GM19468 (cell line): Measurements from ENCODE around the gene PPP1R27.

ENCODE experiments used
- ATAC-seq: cut with Tn5 transposase; IDR thresholded peaks from one replicate; pipeline ENCODE4 v1.9.1; 2021; ENCODE audit warnings: mild to moderate bottlenecking, moderate library complexity, moderate number of reproducible peaks; ENCODE audit not compliant: unreplicated experiment; ENCODE audit errors: extremely low read depth

PPP1R27 gene

GRCh38 chr17:81823820-81824550 lies 10.9 kb downstream of the PPP1R27 start:
- no peak for ATAC-seq

- no peak for ATAC-seq
Measured at GRCh38 chr17:81822996-81823819, 11.6 kb downstream of the PPP1R27 start.

- no peak for ATAC-seq
Measured at GRCh38 chr17:81822312-81822637, 12.6 kb downstream of the PPP1R27 start.

DNA sequence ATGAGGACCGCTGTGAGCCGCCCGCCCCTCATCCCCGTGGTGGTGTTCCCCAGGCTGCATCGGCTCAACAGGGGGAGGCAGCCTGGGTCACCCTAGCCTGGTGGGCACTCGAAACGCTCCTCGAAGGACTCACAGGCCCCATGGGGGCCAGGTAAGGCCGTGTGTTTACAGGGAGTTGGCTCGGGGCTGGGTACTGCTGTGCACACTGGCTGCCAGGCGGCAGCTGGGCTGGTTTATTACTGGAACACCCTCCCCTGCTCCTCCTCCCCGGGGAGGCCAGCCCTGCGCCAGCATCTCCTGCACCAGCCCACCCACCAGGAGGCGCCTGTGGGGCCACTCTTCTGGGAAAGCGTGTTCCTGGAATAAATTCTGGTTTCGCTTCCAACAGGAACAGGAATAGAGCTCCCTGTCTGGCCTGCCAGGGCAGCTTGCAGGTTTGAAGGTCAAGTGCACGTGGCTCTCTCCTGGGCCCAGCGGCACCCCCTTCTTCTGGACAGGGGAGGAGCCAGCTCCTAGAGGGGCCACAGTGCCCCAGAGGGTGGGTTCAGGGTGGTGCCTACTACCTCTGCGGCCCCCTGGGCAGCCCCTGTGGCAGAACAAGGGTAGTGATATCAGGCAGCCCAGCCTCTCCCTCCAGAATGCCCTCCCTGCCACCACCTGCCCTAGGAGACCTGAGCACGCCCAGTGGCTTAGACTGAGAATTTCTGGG lies 13.1 kb downstream of the PPP1R27 start:
- ATAC-seq, result no peak

DNA sequence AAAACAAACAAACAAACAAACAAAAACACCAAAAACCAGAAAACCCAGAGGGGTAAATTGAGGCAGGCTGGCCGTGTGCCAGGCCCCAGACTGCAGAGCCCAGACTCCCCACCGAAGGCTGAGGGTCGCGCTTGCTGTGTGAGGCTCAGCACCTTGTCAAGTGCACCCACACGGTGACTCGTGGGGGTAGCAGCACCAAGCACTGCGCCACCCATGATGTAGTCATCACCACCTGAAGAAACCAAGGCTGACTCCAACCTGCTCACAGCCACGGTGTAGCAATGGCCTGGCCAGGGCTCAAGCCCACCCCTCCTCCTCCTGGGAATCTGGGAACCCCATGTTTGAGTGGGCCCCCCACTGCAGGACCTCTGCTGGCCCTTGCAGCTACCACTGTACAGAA lies 13.7 kb downstream of the PPP1R27 start:
- ATAC-seq, result no peak

DNA sequence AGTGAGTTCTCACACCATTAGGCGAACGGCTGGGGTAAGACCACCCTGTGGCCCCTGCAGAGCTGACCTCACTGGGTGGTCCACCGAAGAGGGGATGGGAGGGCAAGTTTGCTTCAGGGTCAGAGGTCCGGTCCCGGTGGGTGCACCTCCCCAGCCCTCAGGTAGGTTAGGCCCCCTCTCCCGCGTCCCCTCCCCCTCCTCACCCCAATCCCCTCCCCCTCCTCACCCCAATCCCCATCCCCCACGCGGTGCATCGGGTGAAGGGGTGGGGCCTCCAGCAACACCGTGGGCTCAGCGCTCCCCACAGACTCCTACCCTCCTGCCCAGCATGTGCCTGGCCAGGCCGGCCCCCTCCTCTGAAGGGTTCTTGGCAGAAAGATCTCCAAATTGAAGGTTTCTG lies 15.1 kb downstream of the PPP1R27 start:
- ATAC-seq, result no peak

DNA sequence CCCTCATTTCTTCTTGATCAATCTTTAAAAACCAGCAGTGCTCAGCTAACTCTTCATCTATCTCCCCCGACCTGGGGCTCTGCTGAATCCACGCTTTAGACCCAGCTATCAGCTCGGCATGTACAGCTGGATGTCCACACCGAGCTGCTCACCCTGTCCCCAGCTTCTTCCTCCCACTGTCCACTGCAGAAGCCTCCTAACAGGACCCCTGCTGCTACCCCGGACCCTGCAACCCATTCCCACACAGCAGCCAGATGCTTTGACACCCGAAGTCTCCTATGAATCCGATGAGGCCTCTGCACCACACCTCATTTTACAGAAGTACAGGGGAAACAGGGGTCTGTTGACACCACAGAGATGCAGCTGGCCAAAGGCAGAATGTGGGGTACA lies 17.1 kb downstream of the PPP1R27 start:
- no peak for ATAC-seq

- ATAC-seq, result no peak
Measured at GRCh38 chr17:81815646-81815986, 19.2 kb downstream of the PPP1R27 start.

DNA sequence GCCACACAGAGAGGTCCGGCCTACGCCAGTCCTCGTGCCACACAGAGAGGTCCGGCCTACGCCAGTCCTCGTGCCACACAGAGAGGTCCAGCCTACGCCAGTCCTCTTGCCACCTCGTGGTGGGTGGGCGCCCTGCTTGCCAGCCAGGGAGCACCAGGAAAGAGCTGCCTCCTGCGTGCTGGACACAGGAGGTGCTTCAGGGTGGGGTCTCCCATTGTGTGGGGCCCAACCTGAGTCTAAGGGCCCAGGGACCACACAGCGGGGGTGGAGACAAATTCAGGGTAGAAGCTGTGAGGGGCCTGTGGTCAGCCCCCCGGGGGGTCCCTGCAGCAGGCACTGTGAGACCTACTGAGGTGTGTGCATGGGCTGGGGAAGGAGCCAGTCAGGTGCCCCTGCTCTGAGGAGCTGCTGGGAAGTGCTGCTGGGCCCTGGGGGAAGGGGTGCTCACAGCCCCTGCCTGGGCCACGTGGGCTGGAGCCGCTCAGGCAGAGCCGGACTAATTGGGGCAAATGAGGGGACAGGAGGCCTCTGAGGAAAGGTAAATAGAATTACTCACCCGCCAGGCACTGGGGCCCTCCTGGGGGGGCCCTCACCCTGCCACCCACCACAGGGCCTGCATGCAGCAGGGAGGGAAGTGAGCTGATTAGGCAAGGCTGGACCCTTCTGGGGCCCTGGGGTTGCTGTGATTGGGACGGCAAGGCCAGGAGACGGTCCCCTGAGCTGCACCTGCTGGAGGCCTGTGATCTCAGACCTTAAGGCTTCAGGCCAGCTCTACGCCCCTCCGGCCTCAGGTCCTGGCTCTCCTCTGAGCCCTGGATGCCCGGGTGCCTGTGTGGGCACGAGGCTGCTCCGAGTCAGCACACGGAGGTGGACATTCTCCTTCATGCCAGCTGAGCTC lies 19.9 kb downstream of the PPP1R27 start:
- no peak for ATAC-seq

DNA sequence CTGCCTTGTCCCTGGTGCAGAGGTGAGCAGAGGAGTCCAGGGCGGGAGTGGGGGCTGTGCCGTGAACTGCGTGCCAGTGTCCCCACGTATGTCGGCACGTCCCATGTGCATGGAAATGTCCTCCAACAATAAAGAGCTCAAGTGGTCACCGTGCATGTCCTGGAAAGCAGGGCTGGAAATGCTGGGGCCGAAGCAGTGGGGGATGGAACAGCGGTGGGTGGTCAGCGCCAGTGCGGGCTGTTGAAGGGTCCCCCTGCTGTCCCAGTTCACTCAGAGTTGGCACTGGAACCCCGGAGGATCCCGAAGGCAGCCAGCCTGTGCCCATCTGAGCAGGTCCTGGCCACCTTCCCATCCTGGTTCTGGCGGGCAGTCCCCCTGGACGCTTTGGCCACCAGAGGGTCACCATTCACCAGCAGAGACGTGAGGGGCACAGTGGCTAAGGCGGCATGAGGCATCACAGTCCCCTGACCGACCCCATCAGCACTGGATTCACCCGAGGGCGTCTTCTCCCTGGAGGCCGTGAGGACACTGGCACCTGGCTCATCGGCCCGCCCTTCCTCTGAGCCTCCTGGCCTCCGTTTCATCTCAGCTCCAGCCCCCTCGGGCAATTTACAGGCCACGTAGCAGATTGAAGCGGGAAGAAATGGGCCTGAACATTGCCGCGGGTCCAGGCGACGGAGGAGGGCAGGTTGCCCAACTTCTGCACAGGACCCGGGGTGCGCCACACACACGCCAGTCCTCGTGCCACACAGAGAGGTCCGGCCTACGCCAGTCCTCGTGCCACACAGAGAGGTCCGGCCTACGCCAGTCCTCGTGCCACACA lies 20.8 kb downstream of the PPP1R27 start:
- no peak for ATAC-seq

- ATAC-seq, result no peak
Measured at GRCh38 chr17:81813371-81813684, 21.5 kb downstream of the PPP1R27 start.

DNA sequence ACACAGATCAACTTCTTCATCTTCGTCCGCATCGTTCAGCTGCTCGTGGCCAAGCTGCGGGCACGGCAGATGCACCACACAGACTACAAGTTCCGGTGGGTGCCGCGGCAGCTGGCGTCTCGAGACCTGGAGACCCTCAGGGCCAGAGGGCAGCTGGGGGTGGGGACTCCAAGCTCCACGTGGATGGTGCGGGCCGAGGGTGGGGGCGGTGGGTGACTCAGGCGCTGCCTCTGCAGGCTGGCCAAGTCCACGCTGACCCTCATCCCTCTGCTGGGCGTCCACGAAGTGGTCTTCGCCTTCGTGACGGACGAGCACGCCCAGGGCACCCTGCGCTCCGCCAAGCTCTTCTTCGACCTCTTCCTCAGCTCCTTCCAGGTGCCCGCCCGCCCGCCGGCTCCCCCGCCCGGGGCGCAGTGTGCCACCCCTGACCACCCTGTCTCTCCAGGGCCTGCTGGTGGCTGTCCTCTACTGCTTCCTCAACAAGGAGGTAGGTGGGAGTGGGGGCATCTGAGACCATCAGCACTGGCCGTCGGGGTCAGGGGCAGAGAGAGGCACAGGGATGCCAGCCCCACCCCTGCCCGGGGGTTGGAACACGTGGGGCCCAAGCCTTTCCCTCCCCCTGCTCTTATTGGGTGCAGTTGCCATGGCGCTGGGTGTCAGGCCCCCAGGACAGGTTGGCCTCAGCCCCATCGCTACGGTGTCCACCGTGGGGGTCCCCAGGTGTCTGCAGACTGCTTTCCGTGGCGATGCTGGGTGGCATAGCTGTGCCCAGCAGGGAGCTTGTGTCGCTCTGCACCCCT lies 22.1 kb downstream of the PPP1R27 start:
- ATAC-seq, result no peak

GRCh38 chr17:81811705-81812570 lies 22.9 kb downstream of the PPP1R27 start:
- ATAC-seq, result no peak

DNA sequence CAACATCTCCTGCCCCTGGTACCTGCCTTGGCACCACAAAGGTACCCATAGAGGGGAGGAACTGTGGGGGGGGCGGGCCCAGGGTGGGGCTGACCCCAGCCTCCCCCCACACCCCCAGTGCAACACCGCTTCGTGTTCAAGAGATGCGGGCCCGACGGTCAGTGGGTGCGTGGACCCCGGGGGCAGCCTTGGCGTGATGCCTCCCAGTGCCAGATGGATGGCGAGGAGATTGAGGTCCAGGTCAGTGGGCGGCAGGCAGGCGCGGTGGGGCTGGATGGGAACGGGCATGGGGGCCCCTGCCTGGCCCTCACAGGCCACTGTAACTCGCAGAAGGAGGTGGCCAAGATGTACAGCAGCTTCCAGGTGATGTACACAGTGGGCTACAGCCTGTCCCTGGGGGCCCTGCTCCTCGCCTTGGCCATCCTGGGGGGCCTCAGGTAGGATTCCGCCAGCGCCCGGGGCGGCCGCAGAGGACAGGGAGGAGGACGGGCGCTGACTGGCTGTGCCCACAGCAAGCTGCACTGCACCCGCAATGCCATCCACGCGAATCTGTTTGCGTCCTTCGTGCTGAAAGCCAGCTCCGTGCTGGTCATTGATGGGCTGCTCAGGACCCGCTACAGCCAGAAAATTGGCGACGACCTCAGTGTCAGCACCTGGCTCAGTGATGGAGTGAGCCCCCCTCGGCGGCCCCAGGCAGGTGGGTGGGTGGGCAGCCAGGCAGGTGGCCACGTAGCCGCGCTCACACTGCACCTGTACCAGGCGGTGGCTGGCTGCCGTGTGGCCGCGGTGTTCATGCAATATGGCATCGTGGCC lies 23.8 kb downstream of the PPP1R27 start:
- ATAC-seq, result no peak

DNA sequence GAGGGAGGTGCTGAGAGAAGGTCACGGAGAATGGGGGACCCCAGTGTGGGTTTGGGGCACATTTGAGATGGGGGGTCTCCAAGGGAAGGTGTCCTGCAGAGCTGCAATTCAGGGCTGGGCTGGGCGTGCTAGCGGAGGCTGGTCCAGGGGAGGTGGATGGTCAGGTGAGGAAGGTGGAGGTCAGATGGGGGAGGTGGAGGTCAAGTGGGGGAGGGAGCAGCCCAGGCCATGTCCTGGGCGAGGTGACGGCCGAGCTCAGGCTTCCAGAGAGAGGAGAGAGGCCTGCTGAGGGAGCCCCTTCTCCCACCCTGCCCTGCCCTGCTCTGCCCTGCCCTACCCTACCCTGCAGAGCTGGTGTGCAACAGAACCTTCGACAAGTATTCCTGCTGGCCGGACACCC lies 24.4 kb downstream of the PPP1R27 start:
- no peak for ATAC-seq

DNA sequence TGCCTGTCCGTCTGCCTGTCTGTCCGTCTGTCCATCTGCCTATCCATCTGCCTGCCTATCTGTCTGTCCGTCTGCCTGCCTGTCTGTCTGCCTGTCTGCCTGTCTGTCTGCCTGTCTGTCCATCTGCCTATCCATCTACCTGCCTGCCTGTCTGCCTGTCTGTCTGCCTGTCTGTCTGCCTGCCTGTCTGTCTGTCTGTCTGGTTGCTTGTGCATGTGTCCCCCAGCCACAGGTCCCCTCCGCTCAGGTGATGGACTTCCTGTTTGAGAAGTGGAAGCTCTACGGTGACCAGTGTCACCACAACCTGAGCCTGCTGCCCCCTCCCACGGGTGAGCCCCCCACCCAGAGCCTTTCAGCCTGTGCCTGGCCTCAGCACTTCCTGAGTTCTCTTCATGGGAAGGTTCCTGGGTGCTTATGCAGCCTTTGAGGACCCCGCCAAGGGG lies 25.3 kb downstream of the PPP1R27 start:
- ATAC-seq, result no peak
